NCI-H69 (cell line): Measurements from ENCODE around the gene BBS10.
"Not testable (repeated sequence)": the region's sequence is repeated elsewhere in the genome, so short reads cannot be mapped to it uniquely, and the experiment has no call there.

Experiments used
- DNase-seq: peaks from one replicate; lab custom pipeline; 2025; lab: John Stamatoyannopoulos, UW

BBS10 gene

GRCh38 chr12:76348079-76348901 lies at the start of gene BBS10:
BBS10 (minus strand) TSS chr12:76348415; CDS start chr12:76348358, 57 bp downstream.
- DNase-seq = peak; percentile 88

DNA sequence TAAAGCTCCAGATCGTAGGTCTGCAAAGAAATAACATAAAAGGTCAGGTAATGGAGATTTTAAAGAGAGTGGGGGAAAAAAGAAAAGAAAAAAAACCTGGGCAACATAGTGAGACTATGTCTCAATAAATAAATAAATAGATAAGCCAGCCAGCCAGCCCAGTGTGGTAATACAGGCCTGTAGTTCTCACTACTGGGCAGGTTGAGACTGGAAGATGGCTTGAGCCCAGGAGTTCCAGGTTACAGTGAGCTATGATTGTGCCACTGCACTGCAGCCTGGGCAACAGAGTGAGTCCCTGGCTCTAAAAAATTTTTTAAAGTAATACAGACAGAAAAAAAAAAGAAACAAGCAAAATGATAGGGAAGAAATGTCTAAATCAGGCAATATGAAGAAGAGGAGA lies 43.2 kb upstream of the BBS10 start:
- DNase-seq = no peak

GRCh38 chr12:76387614-76388013 lies 39.4 kb upstream of the BBS10 start:
- no peak for DNase-seq

DNA sequence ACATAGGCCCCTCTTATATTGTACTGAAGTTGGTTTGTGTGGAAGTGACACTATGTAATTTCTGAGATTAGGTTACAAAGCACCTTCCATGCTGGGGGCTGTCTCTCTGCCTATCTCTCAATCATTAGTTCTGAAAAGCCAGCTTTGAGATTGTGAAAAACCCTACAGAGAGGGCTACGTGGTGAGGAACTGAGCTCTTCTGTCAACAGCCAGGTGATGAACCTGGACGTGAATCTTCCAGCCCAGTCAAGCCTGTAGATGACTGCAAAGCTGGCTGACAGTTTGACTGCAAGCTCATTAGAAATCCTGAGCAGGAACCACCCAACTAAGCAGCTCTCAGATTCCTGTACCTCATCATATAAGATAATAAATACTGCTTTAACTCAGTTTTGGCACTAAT lies 36.3 kb upstream of the BBS10 start:
- DNase-seq = peak; percentile 20

GRCh38 chr12:76383988-76384387 lies 35.8 kb upstream of the BBS10 start:
- peak; percentile 28 for DNase-seq

DNA sequence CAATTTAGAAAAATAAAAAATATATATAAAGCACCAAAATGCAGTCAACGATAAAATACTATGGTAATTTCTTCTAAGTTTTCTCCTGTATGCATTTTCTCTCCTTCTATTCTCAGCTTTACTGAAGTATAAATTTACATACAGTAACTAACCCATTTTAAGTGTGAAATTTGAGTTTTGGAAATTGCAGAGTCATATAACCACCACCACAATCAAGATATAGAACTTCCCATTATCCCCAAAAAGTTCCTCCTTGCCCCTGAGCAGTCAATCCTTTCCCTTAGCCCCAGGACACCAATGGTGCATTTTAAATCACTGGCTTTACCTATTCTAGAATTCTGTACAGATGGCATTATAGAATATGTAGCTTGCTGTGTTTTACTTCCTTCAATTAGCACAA lies 31.0 kb upstream of the BBS10 start:
- DNase-seq = no peak

GRCh38 chr12:76376876-76377275 lies 28.7 kb upstream of the BBS10 start:
- not testable (repeated sequence) for DNase-seq

DNA sequence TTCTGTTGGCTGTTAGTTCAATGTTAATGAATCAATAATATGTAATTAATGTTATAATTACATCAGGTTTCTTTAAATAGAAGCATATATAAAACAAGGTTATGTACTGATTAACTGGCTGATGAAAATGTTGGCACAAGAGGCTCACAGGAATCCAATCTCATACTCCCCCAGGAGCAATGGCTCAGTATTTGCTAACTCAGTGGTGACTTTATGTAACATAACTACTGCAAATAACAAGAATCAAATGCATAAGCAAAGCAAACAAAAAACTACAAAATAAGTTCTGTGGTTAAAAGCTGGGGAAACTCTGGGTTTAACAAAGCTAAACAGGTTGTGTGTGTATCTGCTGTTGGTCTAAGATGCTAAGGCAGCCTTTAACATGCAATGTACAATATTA lies 27.7 kb upstream of the BBS10 start:
- DNase-seq = no peak

DNA sequence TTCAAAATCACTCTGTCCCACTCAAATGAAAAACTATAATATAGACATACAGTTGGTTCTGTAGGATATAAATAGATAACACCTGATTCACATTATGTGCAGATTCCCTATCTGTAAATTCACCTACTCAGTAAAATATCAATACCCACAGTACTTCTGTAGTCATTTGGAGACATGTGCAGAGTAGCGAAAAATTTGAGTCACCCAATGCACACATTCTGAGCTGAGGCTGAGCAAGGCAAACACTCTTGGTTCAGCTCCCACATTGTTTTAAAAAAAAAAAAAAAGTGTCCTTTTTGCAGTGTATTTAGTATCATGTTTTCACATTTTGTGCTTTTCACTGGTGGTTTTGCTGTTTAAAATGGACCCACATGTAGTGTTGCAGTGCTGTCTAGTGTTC lies 27.3 kb upstream of the BBS10 start:
- DNase-seq = no peak

DNA sequence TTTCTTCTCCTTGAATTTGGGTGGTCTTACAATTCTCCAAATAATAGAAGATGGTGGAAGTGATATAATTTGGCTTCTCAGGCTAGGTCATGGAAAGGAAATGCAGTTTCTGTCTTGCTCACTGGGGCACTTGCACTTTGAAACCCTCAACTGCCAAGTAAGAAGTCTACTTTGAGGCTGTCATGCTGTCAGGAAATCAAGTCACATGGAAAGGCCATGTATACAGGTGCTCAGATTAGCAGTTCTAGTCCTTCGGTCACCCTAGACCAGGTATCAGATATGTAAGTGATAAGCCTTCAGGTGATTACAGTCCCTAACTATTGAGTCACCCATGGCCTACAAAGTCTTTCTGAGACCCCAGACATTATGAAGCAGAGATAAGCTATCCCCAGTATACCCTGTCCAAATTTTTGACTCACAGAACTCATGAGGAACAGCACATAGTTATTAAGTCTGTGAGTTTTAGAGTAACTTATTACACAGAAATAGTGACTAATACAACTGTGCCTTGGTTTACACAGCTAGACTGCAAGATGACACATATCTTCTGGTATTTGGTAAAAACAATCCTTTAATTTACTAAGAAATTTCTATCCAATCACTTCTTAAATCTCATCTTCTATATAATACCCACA lies 26.3 kb upstream of the BBS10 start:
- no peak for DNase-seq

GRCh38 chr12:76368230-76368629 lies 20.0 kb upstream of the BBS10 start:
- DNase-seq = no peak

- DNase-seq = no peak
Observed at GRCh38 chr12:76366163-76366562, 17.9 kb upstream of the BBS10 start.

GRCh38 chr12:76364131-76364530 lies 15.9 kb upstream of the BBS10 start:
- not testable (repeated sequence) for DNase-seq

DNA sequence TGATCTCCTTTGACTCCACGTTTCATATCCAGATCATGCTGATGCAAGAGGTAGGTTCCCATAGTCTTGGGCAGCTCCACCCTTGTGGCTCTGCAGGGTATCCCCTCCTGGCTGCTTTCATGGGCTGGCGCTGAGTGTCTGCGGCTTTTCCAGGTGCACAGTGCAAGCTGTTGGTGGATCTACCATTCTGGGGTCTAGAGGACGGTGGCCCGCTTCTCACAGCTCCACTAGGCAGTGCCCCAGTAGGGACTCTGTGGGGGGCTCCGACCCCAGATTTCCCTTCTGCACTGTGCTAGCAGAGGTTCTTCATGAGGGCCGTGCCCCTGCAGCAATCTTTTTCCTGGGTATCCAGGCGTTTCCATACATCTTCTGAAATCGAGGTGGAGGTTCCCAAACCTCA lies 12.1 kb upstream of the BBS10 start:
- no peak for DNase-seq

DNA sequence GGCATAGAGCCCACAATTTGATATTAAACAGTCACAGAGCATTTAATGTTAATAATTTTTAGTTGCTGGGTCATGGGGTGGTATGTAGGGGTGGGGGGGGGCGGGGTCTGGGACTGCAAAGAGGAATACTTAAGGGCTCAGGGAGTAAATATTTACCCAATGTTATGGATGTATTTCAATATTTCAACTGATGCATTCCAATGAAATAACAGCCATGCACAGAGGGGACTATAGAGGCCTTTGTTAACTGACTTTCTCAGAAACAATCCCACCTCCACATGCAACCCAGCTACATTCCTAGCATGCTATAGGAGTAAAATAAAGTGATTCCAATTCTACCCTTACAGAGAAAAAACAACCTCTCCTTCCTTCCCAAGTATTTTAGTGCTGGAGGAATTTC lies 7.9 kb upstream of the BBS10 start:
- no peak for DNase-seq

DNA sequence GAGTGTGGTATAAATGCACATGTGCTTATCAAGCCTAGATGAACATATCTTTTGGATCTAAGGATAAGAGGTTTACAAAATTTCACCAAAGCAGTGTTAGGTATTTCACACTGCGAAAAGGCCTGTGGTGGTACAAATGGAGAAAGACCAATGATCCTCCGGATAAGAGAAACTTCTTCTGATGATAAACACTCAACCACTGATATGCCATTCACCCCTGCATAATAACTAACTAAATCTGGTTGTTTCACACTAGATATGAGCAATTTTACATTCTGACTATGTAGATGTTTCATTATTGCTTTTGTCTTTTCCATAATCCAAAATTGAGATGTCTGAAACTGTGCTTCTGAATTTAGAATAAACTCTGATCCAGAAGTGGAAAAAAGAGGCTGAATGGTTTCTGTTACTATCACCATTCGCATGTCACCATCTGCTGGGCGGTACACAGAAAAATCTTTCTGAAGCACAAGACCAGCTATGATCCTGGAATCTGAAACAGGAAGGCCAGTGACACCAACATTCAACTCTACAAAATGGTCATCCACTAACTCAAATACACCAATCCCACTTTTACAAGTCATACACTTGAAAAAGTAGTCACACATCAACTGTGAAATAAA lies 1.3 kb downstream of the BBS10 start:
- DNase-seq = peak; percentile 18

- DNase-seq = no peak
Observed at GRCh38 chr12:76346236-76346635, 2.0 kb downstream of the BBS10 start.

- DNase-seq = no peak
Observed at GRCh38 chr12:76345569-76345968, 2.6 kb downstream of the BBS10 start.

DNA sequence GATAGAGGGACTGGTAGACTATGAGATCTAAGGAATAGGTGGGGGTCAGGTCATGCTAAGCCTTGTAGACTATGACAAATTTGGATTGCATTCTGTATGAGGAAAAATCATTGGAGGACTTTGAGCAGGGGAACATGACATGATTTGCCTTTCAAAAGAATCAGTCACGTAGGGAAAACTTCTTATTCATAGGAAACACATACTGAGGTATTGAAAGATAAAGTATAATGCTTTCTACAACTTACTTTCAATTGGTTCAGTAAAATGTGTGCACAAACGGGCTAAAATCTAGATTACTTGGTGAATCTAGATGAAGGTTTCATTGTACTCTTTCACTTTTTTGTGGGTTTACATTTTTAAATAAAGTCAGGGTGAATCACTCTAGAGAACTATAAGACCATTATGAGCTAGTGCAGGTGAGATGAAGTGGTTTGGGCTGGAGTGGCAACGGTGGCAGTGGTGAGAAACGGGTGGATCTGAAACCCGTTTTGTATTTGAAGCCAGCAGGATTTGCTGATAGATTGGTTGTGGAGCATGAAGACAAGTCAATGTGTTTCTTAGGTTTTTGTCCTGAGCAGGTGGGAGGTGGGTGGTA lies 6.7 kb downstream of the BBS10 start:
- no peak for DNase-seq

- DNase-seq = no peak
Observed at GRCh38 chr12:76340680-76341435, 7.4 kb downstream of the BBS10 start.

- DNase-seq = no peak
Observed at GRCh38 chr12:76337583-76337982, 10.6 kb downstream of the BBS10 start.

DNA sequence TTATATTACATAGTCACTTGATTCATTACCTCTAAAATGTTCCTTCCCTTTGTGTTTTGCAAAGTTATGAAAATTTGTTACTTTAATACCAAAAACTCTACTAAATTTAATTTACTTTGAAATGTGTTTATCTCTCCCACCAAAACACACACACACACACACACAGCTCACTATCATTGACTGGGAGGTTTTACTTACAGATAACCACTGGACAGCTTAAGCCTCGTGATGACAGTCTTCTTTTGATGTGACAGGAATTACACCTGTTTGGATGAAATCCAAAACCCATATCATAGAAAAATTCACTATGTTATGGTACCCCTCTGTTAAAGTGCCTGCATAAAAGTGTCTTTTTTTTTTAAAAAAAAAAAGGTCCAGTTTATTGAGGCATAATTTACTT lies 15.6 kb downstream of the BBS10 start:
- no peak for DNase-seq
